22Rv1 (cell line): ENCODE data around the gene TMC1.

Experiments used
- CTCF ChIP-seq: fragments of 450-650 bp; IDR thresholded peaks from 2 replicates; pipeline ENCODE4 v1.5.1; 2017; ENCODE audit warnings: mild to moderate bottlenecking
- ZFX ChIP-seq: fragments of 450-650 bp; IDR thresholded peaks from 2 replicates; pipeline ENCODE4 v1.6.1; 2017; ENCODE audit warnings: antibody characterized with exemption, borderline replicate concordance

GRCh38 chr9:72681283-72681630 is 159.8 kb downstream of the TMC1 start:
- no peak for TF ChIP-seq CTCF
- TF ChIP-seq ZFX = no peak
